HepG2 (cell line): Measurements from ENCODE around the gene CMPK2. TPM values are rescaled to one million over a fixed set of nuclear protein-coding genes. Genes with fewer than 3 reads are reported as not detected.
A peak's percentile ranks its signal among the peaks of the same experiment; 100 is the strongest.

ENCODE experiments used
- ARHGAP35 ChIP-seq: sonication (generic); formaldehyde crosslinking; IDR thresholded peaks from 2 replicates; pipeline ENCODE4 v1.9.0; 2022; ENCODE audit warnings: mild to moderate bottlenecking, inconsistent platforms, moderate library complexity, missing genetic modification reagents, borderline replicate concordance
- ASH2L ChIP-seq: fragments of 300-600, 200-600 bp; sonication (generic); IDR thresholded peaks from 2 replicates; pipeline ENCODE4 v1.7.0; 2017; ENCODE audit warnings: low read depth, mild to moderate bottlenecking, moderate library complexity, mixed read lengths, low read length; ENCODE audit not compliant: insufficient read length
- BRCA1 ChIP-seq: sonication (generic); formaldehyde crosslinking; IDR thresholded peaks from 2 replicates; pipeline ENCODE4 v1.4.0; 2020; ENCODE audit warnings: missing genetic modification reagents
- CC2D1A ChIP-seq: sonication (generic); formaldehyde crosslinking; IDR thresholded peaks from 2 replicates; pipeline ENCODE4 v1.8.1; 2023; ENCODE audit warnings: mild to moderate bottlenecking, missing genetic modification reagents
- FOXP1 ChIP-seq, 2 experiments: fragments of 450-650 bp in 1 of 2; IDR thresholded peaks; 2 replicates each; pipeline ENCODE4 v1.6.1; 2017 to 2018; ENCODE audit warnings: antibody characterized with exemption in 1 of 2
- HMG20B ChIP-seq: conservative IDR thresholded peaks from 2 replicates; pipeline ENCODE4 v1.6.1; 2016; ENCODE audit warnings: missing genetic modification reagents, missing compliant biosample characterization
- NCOA2 ChIP-seq: sonication (generic); formaldehyde crosslinking; IDR thresholded peaks from 2 replicates; pipeline ENCODE4 v1.8.0; 2022; ENCODE audit warnings: inconsistent platforms
- ONECUT2 ChIP-seq: sonication (generic); formaldehyde crosslinking; IDR thresholded peaks from 2 replicates; pipeline ENCODE4 v1.4.0; 2020; ENCODE audit warnings: missing genetic modification reagents
- PHB2 ChIP-seq: fragments of 450-650 bp; IDR thresholded peaks from 2 replicates; pipeline ENCODE4 v1.6.1; 2018; ENCODE audit not compliant: partially characterized antibody
- RFX3 ChIP-seq: IDR thresholded peaks from 2 replicates; pipeline ENCODE4 v1.6.1; 2016; ENCODE audit warnings: missing biosample characterization, missing genetic modification reagents
- SALL1 ChIP-seq: sonication (generic); formaldehyde crosslinking; IDR thresholded peaks from 2 replicates; pipeline ENCODE4 v1.8.0; 2022; ENCODE audit warnings: mild to moderate bottlenecking, missing genetic modification reagents
- SMYD3 ChIP-seq: sonication (generic); formaldehyde crosslinking; IDR thresholded peaks from 2 replicates; pipeline ENCODE4 v1.8.1; 2023; ENCODE audit warnings: mild to moderate bottlenecking, missing genetic modification reagents
- TBP ChIP-seq: sonication (generic); formaldehyde crosslinking; IDR thresholded peaks from 2 replicates; pipeline ENCODE4 v1.5.0; 2020; ENCODE audit warnings: missing genetic modification reagents
- TBX2 ChIP-seq: sonication (generic); formaldehyde crosslinking; IDR thresholded peaks from 2 replicates; pipeline ENCODE4 v1.5.0; 2020; ENCODE audit warnings: missing genetic modification reagents, mild to moderate bottlenecking, borderline replicate concordance
- TP53 ChIP-seq: sonication (generic); formaldehyde crosslinking; conservative IDR thresholded peaks from 2 replicates; pipeline ENCODE4 v1.4.0; 2020; ENCODE audit warnings: missing genetic modification reagents
- U2AF1 ChIP-seq: fragments of 200-400 bp; formaldehyde crosslinking; optimal IDR thresholded peaks from 2 replicates; pipeline ENCODE3; 2017; ENCODE audit warnings: mild to moderate bottlenecking, low read depth, low read length
- ZBTB10 ChIP-seq: sonication (generic); formaldehyde crosslinking; IDR thresholded peaks from 2 replicates; pipeline ENCODE4 v1.4.0; 2020; ENCODE audit warnings: missing genetic modification reagents, borderline replicate concordance
- ZBTB21 ChIP-seq: sonication (generic); formaldehyde crosslinking; IDR thresholded peaks from 2 replicates; pipeline ENCODE4 v1.4.0; 2020; ENCODE audit warnings: missing genetic modification reagents
- ZNF124 ChIP-seq: sonication (generic); formaldehyde crosslinking; IDR thresholded peaks from 2 replicates; pipeline ENCODE4 v1.4.0; 2020; ENCODE audit warnings: missing genetic modification reagents
- ZNF329 ChIP-seq: sonication (generic); formaldehyde crosslinking; IDR thresholded peaks from 2 replicates; pipeline ENCODE4 v1.9.0; 2021; ENCODE audit warnings: low read depth, mild to moderate bottlenecking, missing genetic modification reagents
- ZNF343 ChIP-seq: sonication (generic); formaldehyde crosslinking; IDR thresholded peaks from 2 replicates; pipeline ENCODE4 v1.4.0; 2020; ENCODE audit warnings: mild to moderate bottlenecking, missing genetic modification reagents
- ZNF350 ChIP-seq: sonication (generic); formaldehyde crosslinking; IDR thresholded peaks from 2 replicates; pipeline ENCODE4 v1.4.0; 2020; ENCODE audit warnings: mild to moderate bottlenecking, low read depth, missing genetic modification reagents, borderline replicate concordance
- ZNF451 ChIP-seq: sonication (generic); formaldehyde crosslinking; IDR thresholded peaks from 2 replicates; pipeline ENCODE4 v1.5.0; 2020; ENCODE audit warnings: mild to moderate bottlenecking, missing genetic modification reagents
- ZNF557 ChIP-seq: sonication (generic); formaldehyde crosslinking; IDR thresholded peaks from 2 replicates; pipeline ENCODE4 v1.4.0; 2020; ENCODE audit warnings: missing genetic modification reagents
- ZNF691 ChIP-seq: sonication (generic); formaldehyde crosslinking; IDR thresholded peaks from 2 replicates; pipeline ENCODE4 v1.4.0; 2020; ENCODE audit warnings: missing genetic modification reagents, low read depth, mild to moderate bottlenecking, borderline replicate concordance
- ZNF746 ChIP-seq: sonication (generic); formaldehyde crosslinking; IDR thresholded peaks from 2 replicates; pipeline ENCODE4 v1.8.0; 2022; ENCODE audit warnings: mild to moderate bottlenecking, missing genetic modification reagents
- polyA plus RNA-seq, 8 experiments: library from polyadenylated mRNA; depleted of rRNA in 3 of 8; stranded (reverse) in 7 of 8; unstranded in 1 of 8; fragments of >200 nt; fragmentation: Illumina TruSeq in 4 of 8; extraction: Trizol in 4 of 8; gene quantifications; 2 replicates each; pipeline versions ENCODE4 v1.2.1 to v1.2.3, GENCODE V29; 2011 to 2016; ENCODE audit warnings: low read depth in 4 of 8, missing spikeins in 1 of 8, mixed read lengths in 1 of 8; ENCODE audit not compliant: insufficient read depth in 1 of 8
- total RNA-seq, 5 experiments: library from RNA; depleted of rRNA; stranded (reverse); fragments of >200 nt; fragmentation: Illumina TruSeq; extraction: Trizol; gene quantifications; 2 replicates each; pipeline ENCODE4 v1.2.3, GENCODE V29; 2016; ENCODE audit warnings: low read depth in 1 of 5
- TF ChIP-seq, protein P1 (sequence below): sonication (generic); formaldehyde crosslinking; IDR thresholded peaks from 2 replicates; pipeline ENCODE4 v1.5.0; 2020; ENCODE audit warnings: missing genetic modification reagents, mild to moderate bottlenecking, borderline replicate concordance

CMPK2 gene
- total and polyA plus RNA-seq, 2 of the 13 experiments (the other 11 are each of a cell fraction or from before 2014, with no cell fraction given) = 0.04 to 1.0 TPM

- TF ChIP-seq TP53 (CRISPR knock-in tag) (no peak; the same call in 1 of the 2 replicates), SMYD3 (CRISPR knock-in tag) (no peak), ZBTB10 (CRISPR knock-in tag) (no peak), ZNF691 (CRISPR knock-in tag) (no peak), ZNF329 (CRISPR knock-in tag) (no peak), ZNF343 (CRISPR knock-in tag) (no peak), PHB2 (no peak), HMG20B (CRISPR knock-in tag) (no peak), ZNF350 (no peak), FOXP1 (IDR thresholded peaks at IDR 0.05) (no peak), FOXP1 (CRISPR knock-in tag; IDR thresholded peaks at IDR 0.05) (no peak), SALL1 (peak; percentile 8), NCOA2 (CRISPR knock-in tag) (no peak), ZNF746 (CRISPR knock-in tag) (no peak; the same call in 1 of the 2 replicates), ONECUT2 (CRISPR knock-in tag) (no peak), TBX2 (CRISPR knock-in tag) (peak; percentile 54), ZNF124 (CRISPR knock-in tag) (no peak; the same call in none of the 2 replicates), BRCA1 (no peak), ZBTB21 (CRISPR knock-in tag) (no peak), ZNF557 (CRISPR knock-in tag) (no peak), U2AF1 (no peak), ASH2L (no peak), RFX3 (CRISPR knock-in tag) (no peak), ARHGAP35 (CRISPR knock-in tag) (no peak; the same call in 1 of the 2 replicates), TBP (no peak), CC2D1A (CRISPR knock-in tag) (no peak), ZNF451 (CRISPR knock-in tag) (peak; percentile 42)
- TF ChIP-seq, protein P1, sequence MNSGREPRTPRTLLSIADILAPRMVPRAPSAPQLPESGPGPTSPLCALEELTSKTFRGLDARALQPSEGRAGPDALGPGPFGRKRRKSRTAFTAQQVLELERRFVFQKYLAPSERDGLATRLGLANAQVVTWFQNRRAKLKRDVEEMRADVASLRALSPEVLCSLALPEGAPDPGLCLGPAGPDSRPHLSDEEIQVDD (CRISPR knock-in tag) = no peak; the same call in 1 of the 2 replicates
Observed at GRCh38 chr2:6865346-6866274, at the start of gene CMPK2 (continued).
